ENCODE data around the gene ART1.

DNA sequence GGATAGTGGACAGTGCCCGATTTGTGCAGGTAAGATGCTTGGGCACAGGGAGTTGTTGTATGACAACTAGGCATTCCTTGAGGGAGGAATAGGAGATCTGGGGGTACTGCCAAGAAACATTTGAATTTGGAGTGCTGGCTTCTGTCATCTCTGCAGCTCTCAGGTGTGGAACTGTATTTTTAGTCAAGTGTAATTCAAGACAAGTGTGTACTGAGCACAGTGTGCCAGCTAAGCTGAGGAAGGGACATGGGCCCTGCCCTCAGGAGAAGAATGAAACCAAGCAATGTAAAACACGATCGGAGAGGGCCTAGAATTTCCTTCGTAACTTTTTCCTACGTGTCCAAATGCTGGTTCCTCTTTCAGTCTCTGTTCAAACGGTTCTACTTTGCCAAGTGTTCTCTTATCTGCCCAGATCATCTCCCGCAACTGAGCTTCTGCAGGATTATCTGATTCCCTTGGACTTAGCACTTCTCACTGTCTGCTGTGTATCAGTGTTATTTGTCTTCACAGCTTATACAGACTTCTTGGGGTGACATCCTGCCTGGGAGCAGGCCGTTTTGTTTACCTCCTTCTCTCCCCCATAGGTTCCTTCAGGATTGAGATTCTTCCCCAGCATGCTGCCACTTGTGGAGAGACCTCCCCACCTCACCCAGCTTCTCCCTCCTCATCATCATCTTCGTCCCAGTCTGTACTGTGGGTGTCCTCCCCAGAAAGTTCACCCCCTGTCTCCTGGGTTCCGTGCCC, 30.8 kb upstream of the ART1 start:
- no peak for TF ChIP-seq CTCF (IDR thresholded peaks at IDR 0.05)
- TF ChIP-seq POLR2A (IDR thresholded peaks at IDR 0.05) = no peak
